HG02763 (cell line): ENCODE results near the gene AOAH.
"Not testable (repeated sequence)": the region's sequence is repeated elsewhere in the genome, so short reads cannot be mapped to it uniquely, and the experiment has no call there.

Experiments
- ATAC-seq: cut with Tn5 transposase; IDR thresholded peaks from one replicate; pipeline ENCODE4 v1.9.1; 2021; ENCODE audit warnings: mild to moderate bottlenecking, moderate library complexity; ENCODE audit not compliant: unreplicated experiment

Gene AOAH

DNA sequence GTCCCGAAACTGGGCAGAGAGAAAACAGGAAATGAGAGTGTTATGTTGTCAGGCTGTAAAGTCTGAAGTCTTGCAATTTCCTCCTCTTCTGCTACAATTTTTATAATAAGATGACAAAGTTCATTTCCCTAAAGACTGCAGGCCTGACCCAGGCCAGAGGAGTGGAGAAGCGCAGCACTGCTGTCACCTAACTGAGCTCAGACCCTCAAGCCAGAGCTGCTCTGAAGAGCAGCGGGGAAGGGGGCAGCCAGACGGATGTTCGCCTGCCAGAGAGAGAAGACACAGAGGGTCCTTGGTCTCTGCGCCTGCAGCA lies 12.6 kb upstream of the AOAH start:
- ATAC-seq, result no peak

GRCh38 chr7:36736090-36736898 lies 12.0 kb upstream of the AOAH start:
- ATAC-seq, result peak; percentile 91

DNA sequence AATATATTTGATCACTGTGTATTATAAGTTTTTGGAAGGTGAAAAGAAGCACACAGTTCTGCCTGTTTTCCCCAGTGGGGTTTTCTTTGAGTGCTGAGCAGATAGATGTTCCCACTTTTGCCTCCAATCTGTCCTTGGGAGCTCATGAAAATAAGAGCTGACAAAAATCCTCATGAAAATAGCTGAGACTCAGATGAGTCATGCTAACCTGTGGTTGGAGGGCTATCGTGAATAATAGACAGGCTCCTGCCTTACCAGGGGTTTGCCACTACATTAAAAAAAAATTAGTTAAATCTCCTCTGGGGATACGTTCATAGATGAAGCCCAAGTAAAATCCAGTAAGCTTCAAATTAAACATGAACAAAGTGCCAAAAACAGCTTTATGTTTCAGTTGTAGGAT lies 10.9 kb upstream of the AOAH start:
- ATAC-seq, result no peak

GRCh38 chr7:36734731-36735130 lies 10.4 kb upstream of the AOAH start:
- ATAC-seq, result no peak

GRCh38 chr7:36733411-36733810 lies 9.1 kb upstream of the AOAH start:
- no peak for ATAC-seq

DNA sequence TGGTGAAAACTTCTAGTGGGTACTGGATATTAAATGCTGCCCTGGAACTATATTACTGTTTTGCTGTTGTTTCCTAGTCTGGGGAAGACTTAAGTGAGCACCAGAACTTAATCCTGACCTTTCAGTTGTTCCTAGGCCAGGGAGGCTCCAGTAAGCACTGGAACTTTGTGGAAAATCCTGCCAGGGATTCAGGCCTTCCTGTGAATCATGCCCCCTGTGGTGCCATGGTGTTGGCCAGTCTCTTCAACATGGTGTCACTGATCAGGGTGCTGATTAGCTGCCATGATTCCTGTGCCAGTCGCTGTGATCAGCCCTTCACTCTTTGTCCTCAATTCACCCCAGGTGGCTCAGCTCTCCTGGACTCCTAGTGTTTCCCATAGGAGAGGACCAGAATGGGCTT lies 8.5 kb upstream of the AOAH start:
- ATAC-seq, result no peak

DNA sequence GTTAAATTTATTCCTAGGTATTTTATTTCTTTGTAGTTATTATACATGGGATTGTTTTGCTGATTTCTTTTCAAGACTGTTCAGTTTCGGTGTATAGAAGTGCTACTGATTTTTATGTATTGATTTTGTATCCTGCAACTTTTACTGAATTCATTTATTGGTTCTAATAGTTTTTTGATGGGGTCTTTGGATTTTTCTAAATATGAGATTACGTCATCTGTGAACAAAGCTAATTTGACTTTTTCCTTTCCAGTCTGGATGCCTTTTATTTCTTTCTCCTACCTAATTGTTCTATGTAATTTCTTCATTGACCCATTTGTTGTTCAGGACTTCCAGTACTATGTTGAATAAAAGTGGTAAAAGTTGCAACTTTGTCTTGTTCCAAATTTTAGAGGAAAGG lies 5.8 kb upstream of the AOAH start:
- no peak for ATAC-seq

DNA sequence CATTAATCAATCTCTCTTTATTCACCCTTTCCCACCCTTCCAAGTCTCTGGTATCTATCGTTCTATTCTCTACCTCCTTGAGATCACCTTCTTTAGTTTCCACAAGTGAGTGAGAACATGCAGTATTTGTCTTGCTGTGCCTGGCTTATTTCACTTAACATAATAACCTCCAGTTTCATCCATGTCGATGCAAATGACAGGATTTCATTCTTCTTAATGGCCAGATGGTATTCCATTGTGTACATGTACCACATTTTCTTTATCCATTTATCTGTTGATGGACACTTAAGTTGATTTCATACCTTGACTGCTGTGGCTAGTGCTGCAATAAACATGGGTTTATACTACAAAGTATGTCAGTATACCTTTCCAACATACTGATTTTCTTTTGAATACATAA lies 3.8 kb upstream of the AOAH start:
- no peak for ATAC-seq

- no peak for ATAC-seq
Observed at GRCh38 chr7:36726806-36727503, 2.7 kb upstream of the AOAH start.

- no peak for ATAC-seq
Observed at GRCh38 chr7:36726311-36726710, 2.0 kb upstream of the AOAH start.

DNA sequence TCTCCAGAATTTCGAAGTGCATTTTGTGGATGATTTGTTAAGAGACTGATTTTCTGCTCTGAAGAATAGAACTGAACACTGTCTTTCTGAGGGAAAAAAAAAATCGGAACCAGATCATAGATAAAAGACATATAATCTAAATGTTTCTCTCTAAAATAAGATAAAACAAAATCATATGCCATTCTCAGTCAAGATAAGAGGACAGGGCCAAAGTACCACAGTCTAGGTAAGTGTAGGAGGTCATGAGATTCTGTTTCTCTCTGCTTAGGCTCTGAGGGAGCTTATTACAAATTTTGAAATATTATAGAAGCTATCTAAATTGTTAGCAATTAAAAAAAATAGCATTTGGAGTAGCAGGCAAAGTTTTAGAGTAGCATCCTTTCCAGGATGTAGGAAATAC lies 702 bp upstream of the AOAH start:
- ATAC-seq, result no peak

- ATAC-seq, result no peak
Observed at GRCh38 chr7:36723291-36723690, 1.0 kb downstream of the AOAH start.

DNA sequence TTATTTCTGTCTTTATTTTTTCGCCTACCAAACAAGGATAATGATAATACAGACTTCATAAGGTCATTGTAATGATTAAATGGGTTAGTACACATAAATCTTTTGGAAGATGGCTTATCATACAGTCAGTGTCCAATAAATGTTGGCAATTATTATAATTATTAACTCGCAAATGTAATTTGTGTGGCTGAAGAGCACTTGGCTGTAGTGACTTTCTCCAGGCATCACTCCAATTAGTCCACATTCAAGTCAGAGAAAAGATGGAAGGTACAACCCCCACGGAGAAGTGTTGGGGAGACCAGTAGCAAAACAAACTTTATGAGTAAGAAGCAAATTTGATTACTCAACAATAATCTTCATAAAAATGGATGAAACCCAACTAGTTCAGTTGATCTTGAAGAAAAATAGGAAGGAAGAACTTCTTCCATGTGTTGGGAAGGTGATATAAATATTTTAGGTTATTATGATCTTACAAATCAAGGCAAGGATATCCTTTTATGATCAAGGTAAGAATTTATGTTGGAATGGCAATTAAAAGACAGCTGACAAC lies 5.1 kb downstream of the AOAH start:
- no peak for ATAC-seq

- no peak for ATAC-seq
Observed at GRCh38 chr7:36717586-36717985, 6.7 kb downstream of the AOAH start.

- ATAC-seq, result not testable (repeated sequence)
Observed at GRCh38 chr7:36716802-36717201, 7.5 kb downstream of the AOAH start.

DNA sequence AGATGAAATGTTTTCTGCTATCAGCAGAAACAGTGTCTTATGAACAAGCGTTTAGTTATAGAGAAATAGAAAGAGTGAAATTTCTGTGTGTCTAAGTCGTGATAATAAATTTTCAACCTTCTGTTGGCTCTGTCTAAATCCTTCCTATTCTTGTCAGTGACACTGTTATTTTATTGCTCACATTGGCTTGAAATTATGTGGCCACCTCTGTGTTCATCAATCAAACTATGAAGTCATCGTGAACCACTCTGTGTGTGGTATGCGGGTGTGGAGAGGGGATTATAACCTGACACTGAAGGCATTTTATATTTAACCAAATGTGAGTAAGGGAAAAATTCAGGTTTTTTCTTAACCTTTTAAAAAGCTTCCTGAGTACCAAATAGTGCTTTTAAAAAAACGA lies 12.3 kb downstream of the AOAH start:
- ATAC-seq, result no peak

GRCh38 chr7:36711256-36711655 lies 13.0 kb downstream of the AOAH start:
- no peak for ATAC-seq

DNA sequence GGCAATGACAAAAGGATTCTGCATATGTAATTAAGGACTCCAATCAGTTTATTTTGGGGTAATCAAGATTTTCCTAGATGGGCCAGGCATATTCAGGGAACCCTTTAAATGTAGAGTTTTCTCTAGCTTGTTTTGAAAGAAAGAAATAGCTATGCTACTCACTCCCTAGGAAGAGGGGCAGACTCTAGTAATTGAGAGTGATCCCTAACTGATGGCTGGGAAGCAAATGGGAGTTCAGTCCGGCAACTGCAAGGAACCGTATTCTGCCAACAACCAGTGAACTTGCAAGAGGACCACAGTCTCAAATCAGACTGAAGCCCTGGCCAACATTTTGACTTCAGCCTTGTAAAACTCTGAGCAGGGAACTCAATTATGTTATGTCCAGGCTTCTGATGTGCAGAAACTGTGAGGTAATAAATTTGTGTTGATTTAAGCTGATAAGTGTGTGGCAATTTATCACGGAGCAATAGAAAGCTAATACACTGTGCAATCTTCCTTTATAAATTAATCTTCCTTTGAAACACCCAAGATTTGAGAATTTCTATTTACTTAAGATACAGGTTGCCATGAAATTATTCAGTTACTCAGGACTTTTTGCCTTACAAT lies 14.0 kb downstream of the AOAH start:
- ATAC-seq, result no peak

- ATAC-seq, result no peak
Observed at GRCh38 chr7:36708767-36709166, 15.5 kb downstream of the AOAH start.

- no peak for ATAC-seq
Observed at GRCh38 chr7:36707898-36708297, 16.4 kb downstream of the AOAH start.

DNA sequence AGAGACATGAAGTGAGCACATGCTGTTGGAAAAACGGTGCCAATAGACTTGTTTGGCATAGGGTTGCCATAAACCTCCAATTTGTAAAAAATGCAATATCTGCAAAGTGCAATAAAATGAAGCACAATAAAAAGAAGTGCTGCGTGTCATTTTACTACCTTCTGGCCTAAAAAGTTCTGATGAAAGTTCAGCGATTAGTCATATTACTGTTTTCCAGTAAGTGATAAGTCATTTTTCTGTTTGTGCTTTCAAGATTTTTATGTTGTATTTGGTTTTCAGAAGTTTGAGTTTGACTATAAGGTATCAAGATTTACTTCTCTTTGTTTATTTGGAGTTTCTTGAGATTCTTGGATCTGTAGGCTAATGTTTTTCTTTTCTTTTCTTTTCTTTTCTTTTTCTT lies 16.8 kb downstream of the AOAH start:
- no peak for ATAC-seq

- not testable (repeated sequence) for ATAC-seq
Observed at GRCh38 chr7:36703860-36704259, 20.4 kb downstream of the AOAH start.
